Activated T-cell treated with anti-CD3 and anti-CD28 coated beads, Interleukin-2, amount 50 U/mL, for 24 hours (primary cell): Measurements from ENCODE around the gene SRPK2.
"Not testable (repeated sequence)": the region's sequence is repeated elsewhere in the genome, so short reads cannot be mapped to it uniquely, and the experiment has no call there.

Source experiments
- DNase-seq: peaks from one replicate; pipeline ENCODE4 v3.0.0-alpha.2; 2020
- H3K27ac Mint-ChIP-seq: 2 replicates; pipeline ENCODE4 v1.8.0; 2020; ENCODE audit warnings: mild to moderate bottlenecking, mixed read lengths
- H3K27me3 Mint-ChIP-seq: 2 replicates; pipeline ENCODE4 v1.8.0; 2020; ENCODE audit warnings: mixed read lengths
- H3K36me3 Mint-ChIP-seq: 2 replicates; pipeline ENCODE4 v1.8.0; 2020; ENCODE audit warnings: low read depth, mixed read lengths
- H3K4me1 Mint-ChIP-seq: 2 replicates; pipeline ENCODE4 v1.8.0; 2020; ENCODE audit warnings: low read depth, mixed read lengths
- H3K4me3 Mint-ChIP-seq: 2 replicates; pipeline ENCODE4 v1.8.0; 2020; ENCODE audit warnings: mild to moderate bottlenecking, moderate library complexity, mixed read lengths
- H3K9me3 Mint-ChIP-seq: 2 replicates; pipeline ENCODE4 v1.8.0; 2020; ENCODE audit warnings: mixed read lengths

SRPK2 gene

GRCh38 chr7:105307163-105307672, 81.5 kb downstream of the SRPK2 start:
- Mint-ChIP-seq H3K36me3 (peaks cover 12% of the 10 kb centered on the region), H3K4me3 (no peak overlapping the region), H3K9me3 (no peaks in the 10 kb centered on the region), H3K4me1 (peaks cover 79% of the 10 kb centered on the region), H3K27ac (peak overlapping the region; percentile 88), H3K27me3 (no peaks in the 10 kb centered on the region)
- no peak for DNase-seq

- H3K27me3 Mint-ChIP-seq, result no peaks in the 10 kb centered on the region
- peak overlapping the region; percentile 88 for H3K27ac Mint-ChIP-seq
- peaks cover 12% of the 10 kb centered on the region for H3K36me3 Mint-ChIP-seq
- H3K4me1 Mint-ChIP-seq, result peaks cover 79% of the 10 kb centered on the region
- no peaks in the 10 kb centered on the region for H3K9me3 Mint-ChIP-seq
- no peak for DNase-seq
- peak overlapping the region; percentile 37 for H3K4me3 Mint-ChIP-seq
These were observed 82.4 kb downstream of the SRPK2 start for GRCh38 chr7:105306298-105306748.

- Mint-ChIP-seq H3K4me3 (no peak overlapping the region), H3K27ac (peak overlapping the region; percentile 88), H3K9me3 (no peaks in the 10 kb centered on the region), H3K27me3 (no peaks in the 10 kb centered on the region), H3K36me3 (peaks cover 12% of the 10 kb centered on the region), H3K4me1 (peaks cover 79% of the 10 kb centered on the region)
- DNase-seq, result no peak
These were observed 83.1 kb downstream of the SRPK2 start for GRCh38 chr7:105305633-105306032.

DNA sequence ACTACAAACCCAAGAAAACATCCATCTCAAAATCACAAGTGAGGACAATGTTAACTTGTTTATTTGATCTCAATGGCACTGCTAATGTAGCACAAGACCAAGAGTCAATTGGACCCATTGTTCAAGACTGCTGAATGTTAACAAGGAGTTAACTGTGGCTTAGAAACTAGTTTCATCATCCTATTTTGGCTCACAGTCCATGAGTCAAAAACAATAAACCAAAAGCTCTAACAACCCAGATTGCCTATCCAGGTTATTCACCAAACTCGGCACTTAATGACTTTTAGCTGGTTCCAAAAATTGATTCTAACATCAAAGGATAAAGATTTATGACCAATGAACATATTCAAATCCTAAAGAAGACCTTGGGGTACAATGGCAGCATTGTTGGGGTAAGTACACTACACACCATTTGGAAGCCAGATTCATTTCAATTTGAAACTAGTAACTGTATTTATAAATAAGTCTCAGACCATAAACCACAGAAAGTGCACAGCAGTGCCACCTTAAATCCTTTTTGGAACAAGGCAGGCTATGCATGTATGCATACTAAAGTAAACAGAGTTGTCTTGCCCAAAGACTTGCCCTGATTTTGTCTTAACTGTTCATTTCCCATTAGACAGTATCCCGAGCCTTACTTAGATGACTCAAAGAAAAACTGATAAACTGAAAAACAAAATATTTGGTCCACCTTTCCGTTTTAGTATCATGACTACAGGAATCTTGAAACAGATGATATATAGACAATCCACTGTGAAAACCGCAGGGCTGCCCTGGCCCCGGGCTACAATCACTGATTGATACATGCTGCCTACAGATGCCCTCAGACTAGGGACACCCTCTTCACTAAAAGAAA, 84.5 kb downstream of the SRPK2 start:
- no peak overlapping the region for H3K4me3 Mint-ChIP-seq
- H3K36me3 Mint-ChIP-seq, result peaks cover 12% of the 10 kb centered on the region
- H3K27me3 Mint-ChIP-seq, result no peaks in the 10 kb centered on the region
- no peaks in the 10 kb centered on the region for H3K9me3 Mint-ChIP-seq
- no peak for DNase-seq
- peak overlapping the region; percentile 55 for H3K27ac Mint-ChIP-seq
- H3K4me1 Mint-ChIP-seq, result peaks cover 81% of the 10 kb centered on the region

DNA sequence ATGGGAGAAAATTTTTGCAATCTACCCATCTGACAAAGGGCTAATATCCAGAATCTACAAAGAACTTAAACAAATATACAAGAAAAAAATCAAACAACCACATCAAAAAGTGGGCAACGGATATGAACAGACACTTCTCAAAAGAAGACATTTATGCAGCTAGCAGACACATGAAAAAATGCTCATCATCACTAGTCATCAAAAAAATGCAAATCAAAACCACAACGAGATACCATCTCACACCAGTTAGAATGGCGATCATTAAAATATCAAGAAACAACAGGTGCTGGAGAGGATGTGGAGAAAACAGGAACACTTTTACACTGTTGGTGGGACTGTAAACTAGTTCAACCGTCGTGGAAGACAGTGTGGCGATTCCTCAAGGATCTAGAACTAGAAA, 88.1 kb downstream of the SRPK2 start:
- H3K27me3 Mint-ChIP-seq, H3K9me3 Mint-ChIP-seq, DNase-seq: not testable (repeated sequence)
- H3K4me1 Mint-ChIP-seq, result peaks cover 81% of the 10 kb centered on the region
- peaks cover 12% of the 10 kb centered on the region for H3K36me3 Mint-ChIP-seq
- H3K4me3 Mint-ChIP-seq, result peak overlapping the region; percentile 48
- peak overlapping the region; percentile 85 for H3K27ac Mint-ChIP-seq

DNA sequence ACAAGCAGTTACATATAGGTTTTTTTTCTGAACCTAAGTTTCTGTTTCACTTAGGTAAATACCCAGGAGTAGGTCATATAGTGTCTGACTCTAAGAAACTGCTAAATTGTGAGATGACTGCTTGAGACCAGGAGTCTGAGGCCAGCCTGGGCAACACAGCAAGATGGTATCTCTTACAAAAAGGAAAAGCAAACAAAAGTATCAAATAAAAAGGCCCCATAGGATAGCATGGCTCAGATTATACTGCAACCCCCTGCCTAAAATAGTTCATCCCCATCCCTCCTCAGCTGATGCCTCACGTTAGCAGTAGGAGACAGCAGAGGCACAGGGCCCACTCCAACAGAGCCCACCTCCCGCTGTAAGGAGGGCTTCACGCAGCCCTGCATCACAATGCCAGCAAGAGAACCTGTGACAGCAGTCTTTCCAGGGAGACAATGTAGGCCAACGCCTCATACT, 90.3 kb downstream of the SRPK2 start:
- Mint-ChIP-seq H3K27ac (peak overlapping the region; percentile 89), H3K36me3 (peaks cover 13% of the 10 kb centered on the region), H3K4me1 (peaks cover 68% of the 10 kb centered on the region), H3K4me3 (peak overlapping the region; percentile 23), H3K9me3 (no peaks in the 10 kb centered on the region), H3K27me3 (no peaks in the 10 kb centered on the region)
- no peak for DNase-seq

GRCh38 chr7:105297985-105298384, 90.7 kb downstream of the SRPK2 start:
- peak overlapping the region; percentile 89 for H3K27ac Mint-ChIP-seq
- peak overlapping the region; percentile 3 for H3K4me3 Mint-ChIP-seq
- H3K9me3 Mint-ChIP-seq, result no peaks in the 10 kb centered on the region
- H3K36me3 Mint-ChIP-seq, result peaks cover 13% of the 10 kb centered on the region
- no peaks in the 10 kb centered on the region for H3K27me3 Mint-ChIP-seq
- H3K4me1 Mint-ChIP-seq, result peaks cover 64% of the 10 kb centered on the region
- DNase-seq, result no peak

- peaks cover 66% of the 10 kb centered on the region for H3K4me1 Mint-ChIP-seq
- H3K27me3 Mint-ChIP-seq, result no peaks in the 10 kb centered on the region
These were observed 91.4 kb downstream of the SRPK2 start for GRCh38 chr7:105297309-105297708.

DNA sequence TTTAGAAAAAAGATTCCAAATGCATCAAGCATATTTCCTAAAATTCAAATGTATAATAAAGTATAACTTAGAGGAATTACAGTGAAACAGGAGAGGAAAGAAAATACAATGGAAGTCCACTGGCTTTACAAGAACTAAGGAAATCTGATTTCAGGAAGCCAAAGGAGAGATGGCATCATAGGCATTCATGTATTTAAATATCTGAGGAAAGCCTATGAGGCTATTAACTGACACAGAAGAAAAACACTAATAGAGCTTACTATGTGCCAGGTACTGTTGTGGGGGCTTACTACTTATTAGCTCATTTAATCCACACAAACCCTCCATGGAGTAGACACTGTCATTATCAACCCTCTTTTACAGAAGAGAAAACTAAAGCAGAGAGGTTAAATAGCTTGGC, 92.2 kb downstream of the SRPK2 start:
- H3K36me3 Mint-ChIP-seq, result peaks cover 11% of the 10 kb centered on the region
- peaks cover 61% of the 10 kb centered on the region for H3K4me1 Mint-ChIP-seq
- no peak for DNase-seq
- H3K27ac Mint-ChIP-seq, result no peak overlapping the region
- H3K4me3 Mint-ChIP-seq, result no peak overlapping the region
- no peaks in the 10 kb centered on the region for H3K9me3 Mint-ChIP-seq
- no peaks in the 10 kb centered on the region for H3K27me3 Mint-ChIP-seq

More at GRCh38 chr7:105297309-105297708, 91.4 kb downstream of the SRPK2 start:
- no peak overlapping the region for H3K4me3 Mint-ChIP-seq
- H3K36me3 Mint-ChIP-seq, result peaks cover 11% of the 10 kb centered on the region
- no peak for DNase-seq
- H3K27ac Mint-ChIP-seq, result peak overlapping the region; percentile 50
- no peaks in the 10 kb centered on the region for H3K9me3 Mint-ChIP-seq

DNA sequence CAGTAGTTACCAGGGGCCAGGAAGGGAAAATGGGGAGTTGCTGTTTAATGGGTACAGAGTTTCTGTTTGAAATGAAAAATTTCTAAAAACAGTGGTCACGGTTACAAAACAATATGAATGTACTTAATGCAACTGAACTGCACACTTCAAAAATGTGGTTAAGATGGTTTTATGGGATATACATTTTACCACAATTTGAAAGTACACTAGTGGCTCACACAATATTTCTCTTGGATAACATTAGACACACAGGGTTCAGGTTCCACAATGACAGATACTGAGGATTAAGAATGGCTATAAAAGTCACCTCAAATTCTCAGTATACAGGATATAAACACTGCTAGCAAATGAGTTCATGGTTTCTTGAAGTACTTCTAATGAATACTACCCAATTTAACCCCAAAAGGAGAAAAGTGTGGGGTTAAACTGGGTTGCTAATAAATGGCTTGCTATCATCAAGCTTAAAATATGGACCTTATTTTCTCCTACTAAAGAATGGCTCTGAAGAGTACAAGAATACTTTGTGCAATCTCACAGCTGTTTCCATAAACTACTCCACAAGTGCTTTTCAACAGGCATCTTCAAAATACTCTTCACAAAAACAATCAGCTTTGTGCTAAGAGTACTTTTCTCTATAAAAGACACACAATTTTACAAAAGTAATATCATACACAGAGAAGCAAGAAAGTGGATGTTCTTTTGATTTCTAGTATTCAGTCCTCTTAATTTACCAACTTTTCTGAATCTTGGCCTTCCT, 92.9 kb downstream of the SRPK2 start:
- H3K4me1 Mint-ChIP-seq, result peaks cover 61% of the 10 kb centered on the region
- no peaks in the 10 kb centered on the region for H3K9me3 Mint-ChIP-seq
- peak overlapping the region; percentile 42 for H3K27ac Mint-ChIP-seq
- H3K4me3 Mint-ChIP-seq, result no peak overlapping the region
- DNase-seq, result no peak
- no peaks in the 10 kb centered on the region for H3K27me3 Mint-ChIP-seq
- H3K36me3 Mint-ChIP-seq, result peaks cover 11% of the 10 kb centered on the region

DNA sequence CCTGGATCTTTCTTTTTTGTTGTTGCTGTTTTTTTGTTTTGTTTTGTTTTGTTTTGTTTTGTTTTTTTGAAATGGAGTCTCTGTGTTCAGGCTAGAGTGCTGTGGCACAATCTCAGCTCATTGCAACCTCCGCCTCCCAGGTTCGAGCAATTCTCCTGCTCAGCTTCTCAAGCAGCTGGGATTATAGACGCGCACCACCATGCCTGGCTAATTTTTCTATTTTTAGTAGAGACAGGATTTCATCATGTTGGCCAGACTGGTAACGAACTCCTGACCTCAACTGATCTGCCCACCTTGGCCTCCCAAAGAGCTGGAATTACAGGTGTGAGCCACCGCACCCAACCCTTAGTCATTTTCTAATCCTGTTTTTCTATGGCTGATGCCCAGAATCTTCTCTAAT, 94.2 kb downstream of the SRPK2 start:
- not testable (repeated sequence) for H3K27ac Mint-ChIP-seq, H3K27me3 Mint-ChIP-seq, DNase-seq, H3K9me3 Mint-ChIP-seq, H3K4me3 Mint-ChIP-seq
- Mint-ChIP-seq H3K36me3 (peaks cover 13% of the 10 kb centered on the region), H3K4me1 (peaks cover 58% of the 10 kb centered on the region)

GRCh38 chr7:105289704-105290103, 99.0 kb downstream of the SRPK2 start:
- Mint-ChIP-seq H3K4me1 (peaks cover 38% of the 10 kb centered on the region), H3K27ac (peak overlapping the region; percentile 71), H3K36me3 (peaks cover 17% of the 10 kb centered on the region), H3K9me3 (no peaks in the 10 kb centered on the region), H3K4me3 (no peak overlapping the region), H3K27me3 (no peaks in the 10 kb centered on the region)
- no peak for DNase-seq

- H3K4me3 Mint-ChIP-seq, result no peak overlapping the region
- no peaks in the 10 kb centered on the region for H3K27me3 Mint-ChIP-seq
- peaks cover 6% of the 10 kb centered on the region for H3K36me3 Mint-ChIP-seq
- H3K27ac Mint-ChIP-seq, result no peak overlapping the region
- H3K9me3 Mint-ChIP-seq, result no peaks in the 10 kb centered on the region
- no peak for DNase-seq
- peaks cover 45% of the 10 kb centered on the region for H3K4me1 Mint-ChIP-seq
These were observed 102.3 kb downstream of the SRPK2 start for GRCh38 chr7:105286441-105286840.

DNA sequence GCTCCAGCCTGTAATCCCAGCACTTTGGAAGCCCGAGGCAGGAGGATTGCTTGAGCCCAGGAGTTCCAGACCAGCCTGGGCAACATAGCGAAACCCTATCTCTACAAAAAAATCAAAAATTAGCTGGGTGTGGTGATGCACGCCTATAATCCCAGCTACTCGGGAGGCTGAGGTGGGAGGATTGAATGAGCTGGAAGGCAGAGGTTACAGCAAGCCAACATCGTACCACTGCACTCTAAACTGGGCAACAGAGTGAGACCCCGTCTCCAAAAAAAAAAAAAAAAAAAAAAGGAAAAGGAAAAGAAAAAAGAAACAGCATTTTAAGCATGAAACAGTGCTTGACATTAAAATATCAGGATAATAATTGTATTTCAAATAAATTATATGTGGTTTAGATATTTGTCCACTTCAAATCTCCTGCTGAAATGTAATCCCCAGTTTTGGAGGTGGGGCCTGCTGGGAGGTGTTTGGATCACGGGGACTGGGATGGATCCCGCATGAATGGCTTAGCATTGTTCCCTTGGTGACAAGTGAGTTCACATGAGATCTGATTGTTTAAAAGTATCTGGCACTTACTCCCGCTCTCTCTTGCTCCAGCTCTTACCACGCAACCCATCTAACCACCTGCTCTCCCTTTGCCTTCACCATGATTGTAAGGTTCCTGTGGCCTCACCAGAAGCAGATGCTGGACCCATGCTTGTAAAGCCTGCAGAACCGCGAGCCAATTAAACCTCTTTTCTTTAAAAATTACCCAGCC, 103.4 kb downstream of the SRPK2 start:
- Mint-ChIP-seq H3K27ac (no peak overlapping the region), H3K9me3 (no peaks in the 10 kb centered on the region), H3K27me3 (no peaks in the 10 kb centered on the region), H3K4me1 (peaks cover 45% of the 10 kb centered on the region), H3K36me3 (peaks cover 6% of the 10 kb centered on the region), H3K4me3 (no peak overlapping the region)
- DNase-seq, result no peak
